ENCODE measurements around the gene NUMA1. TPM values are rescaled to one million over a fixed set of nuclear protein-coding genes. Genes with fewer than 3 reads are reported as not detected.

The NUMA1 gene
- total and polyA plus RNA-seq, 4 donors, result 79.9 to 277 (median 164) TPM

GRCh38 chr11:71976551-71976950, 103.8 kb downstream of the NUMA1 start:
- H3K4me3 ChIP-seq, result no peak overlapping the region
- no peak for TF ChIP-seq CTCF (IDR thresholded peaks at IDR 0.05; ENCODE audit: control extremely low read depth, extremely low read depth)
- 78 to 93% methylated on average over 5 of the region's 5 CpGs for WGBS, 2 donors
- H3K4me1 ChIP-seq (ENCODE audit: control insufficient read depth in 5 of 5, insufficient read depth in 5 of 5, low read length in 5 of 5), result peaks cover 0 to 6% (median 0%) of the 10 kb centered on the region in 5 donors
- H3K27ac ChIP-seq (ENCODE audit: low read depth in 1 of 2, low read length in 1 of 2), result no peak overlapping the region
- no peak for ATAC-seq (ENCODE audit: insufficient read depth, low FRiP score)
- no peak overlapping the region for H3K9ac ChIP-seq (ENCODE audit: insufficient read depth in 1 of 2, low read length in 2 of 2)
- H3K9me3 ChIP-seq (ENCODE audit: control insufficient read depth in 4 of 4, insufficient read depth in 3 of 4, low read length in 3 of 4), result no peaks in the 10 kb centered on the region
- no peaks in the 10 kb centered on the region for H3K27me3 ChIP-seq (ENCODE audit: control insufficient read depth in 3 of 3, insufficient read depth in 3 of 3, low read length in 2 of 3)
- peaks cover 0 to 3% (median 2%) of the 10 kb centered on the region in 4 donors for H3K36me3 ChIP-seq (ENCODE audit: control insufficient read depth in 4 of 4, insufficient read depth in 4 of 4, low read length in 4 of 4)
- DNase-seq, result no peak

- ATAC-seq (ENCODE audit: insufficient read depth, low FRiP score) (no peak), DNase-seq (no peak)
- TF ChIP-seq CTCF (IDR thresholded peaks at IDR 0.05; ENCODE audit: control extremely low read depth, extremely low read depth), result no peak
- no peaks in the 10 kb centered on the region for H3K4me1 ChIP-seq (ENCODE audit: control insufficient read depth in 5 of 5, insufficient read depth in 5 of 5, low read length in 5 of 5)
- no peaks in the 10 kb centered on the region for H3K9me3 ChIP-seq (ENCODE audit: control insufficient read depth in 4 of 4, insufficient read depth in 3 of 4, low read length in 3 of 4)
- WGBS, 2 donors, result 97 to 98% methylated on average over 2 of the region's 2 CpGs
- H3K27ac ChIP-seq (ENCODE audit: low read depth in 1 of 2, low read length in 1 of 2), result no peak overlapping the region
- peaks cover 0 to 6% (median 6%) of the 10 kb centered on the region in 4 donors for H3K36me3 ChIP-seq (ENCODE audit: control insufficient read depth in 4 of 4, insufficient read depth in 4 of 4, low read length in 4 of 4)
- H3K27me3 ChIP-seq (ENCODE audit: control insufficient read depth in 3 of 3, insufficient read depth in 3 of 3, low read length in 2 of 3), result no peaks in the 10 kb centered on the region
- H3K4me3 ChIP-seq, result no peak overlapping the region
- H3K9ac ChIP-seq (ENCODE audit: insufficient read depth in 1 of 2, low read length in 2 of 2), result no peak overlapping the region
These were observed 108.7 kb downstream of the NUMA1 start for GRCh38 chr11:71971680-71972079.

GRCh38 chr11:71964641-71965040, 115.7 kb downstream of the NUMA1 start:
- Histone ChIP-seq H3K27me3 (ENCODE audit: control insufficient read depth in 3 of 3, insufficient read depth in 3 of 3, low read length in 2 of 3) (no peaks in the 10 kb centered on the region), H3K4me1 (ENCODE audit: control insufficient read depth in 5 of 5, insufficient read depth in 5 of 5, low read length in 5 of 5) (no peaks in the 10 kb centered on the region), H3K27ac (ENCODE audit: low read depth in 1 of 2, low read length in 1 of 2) (no peak overlapping the region), H3K9me3 (ENCODE audit: control insufficient read depth in 4 of 4, insufficient read depth in 3 of 4, low read length in 3 of 4) (peaks cover 0 to 2% (median 0%) of the 10 kb centered on the region in 4 donors), H3K36me3 (ENCODE audit: control insufficient read depth in 4 of 4, insufficient read depth in 4 of 4, low read length in 4 of 4) (peaks cover 6 to 23% (median 18%) of the 10 kb centered on the region in 4 donors), H3K9ac (ENCODE audit: insufficient read depth in 1 of 2, low read length in 2 of 2) (no peak overlapping the region), H3K4me3 (no peak overlapping the region)
- no peak for DNase-seq
- 96% methylated on average over 4 of the region's 4 CpGs for WGBS, 2 donors
- TF ChIP-seq CTCF (IDR thresholded peaks at IDR 0.05; ENCODE audit: control extremely low read depth, extremely low read depth), result no peak
- no peak for ATAC-seq (ENCODE audit: insufficient read depth, low FRiP score)

GRCh38 chr11:71963468-71963867, 116.9 kb downstream of the NUMA1 start:
- ATAC-seq (ENCODE audit: insufficient read depth, low FRiP score), result no peak
- Histone ChIP-seq H3K36me3 (ENCODE audit: control insufficient read depth in 4 of 4, insufficient read depth in 4 of 4, low read length in 4 of 4) (peaks cover 4 to 23% (median 18%) of the 10 kb centered on the region in 4 donors), H3K9ac (ENCODE audit: insufficient read depth in 1 of 2, low read length in 2 of 2) (no peak overlapping the region), H3K27ac (ENCODE audit: low read depth in 1 of 2, low read length in 1 of 2) (no peak overlapping the region), H3K4me3 (no peak overlapping the region), H3K9me3 (ENCODE audit: control insufficient read depth in 4 of 4, insufficient read depth in 3 of 4, low read length in 3 of 4) (peaks cover 0 to 2% (median 0%) of the 10 kb centered on the region in 4 donors), H3K4me1 (ENCODE audit: control insufficient read depth in 5 of 5, insufficient read depth in 5 of 5, low read length in 5 of 5) (no peaks in the 10 kb centered on the region), H3K27me3 (ENCODE audit: control insufficient read depth in 3 of 3, insufficient read depth in 3 of 3, low read length in 2 of 3) (no peaks in the 10 kb centered on the region)
- DNase-seq, result no peak
- no peak for TF ChIP-seq CTCF (IDR thresholded peaks at IDR 0.05; ENCODE audit: control extremely low read depth, extremely low read depth)
- 97% methylated on average over 8 of the region's 8 CpGs for WGBS, 2 donors
